HG03097 (cell line): Measurements from ENCODE around the gene AURKAIP1.
A peak's percentile ranks its signal among the peaks of the same experiment; 100 is the strongest.
"Not testable (repeated sequence)": the region's sequence is repeated elsewhere in the genome, so short reads cannot be mapped to it uniquely, and the experiment has no call there.

ENCODE experiments used
- ATAC-seq: cut with Tn5 transposase; IDR thresholded peaks from one replicate; pipeline ENCODE4 v1.9.1; 2021; ENCODE audit not compliant: unreplicated experiment, low FRiP score

Gene AURKAIP1

GRCh38 chr1:1374929-1375662, at the start of gene AURKAIP1:
TSS of gene AURKAIP1 (minus strand) at chr1:1375207. CDS start at chr1:1374756, 451 bp downstream.
- ATAC-seq = peak; percentile 84

GRCh38 chr1:1424707-1425106, 49.7 kb upstream of the AURKAIP1 start:
- no peak for ATAC-seq

- ATAC-seq = no peak
These were observed 48.2 kb upstream of the AURKAIP1 start for GRCh38 chr1:1423245-1423597.

- ATAC-seq = no peak
These were observed 47.6 kb upstream of the AURKAIP1 start for GRCh38 chr1:1422465-1423244.

GRCh38 chr1:1421907-1422464, 47.0 kb upstream of the AURKAIP1 start:
- no peak for ATAC-seq

GRCh38 chr1:1421147-1421906, 46.3 kb upstream of the AURKAIP1 start, which contains the start of gene ANKRD65:
TSS of gene ANKRD65 (minus strand) at chr1:1421276. CDS start at chr1:1421005, 271 bp downstream.
- ATAC-seq = no peak

- ATAC-seq = no peak
These were observed 45.7 kb upstream of the AURKAIP1 start for GRCh38 chr1:1420654-1421141.

- no peak for ATAC-seq
These were observed 45.0 kb upstream of the AURKAIP1 start for GRCh38 chr1:1419813-1420653.

- no peak for ATAC-seq
These were observed 44.4 kb upstream of the AURKAIP1 start for GRCh38 chr1:1419363-1419812.

GRCh38 chr1:1418464-1419362, 43.7 kb upstream of the AURKAIP1 start:
- ATAC-seq = no peak

- ATAC-seq = not testable (repeated sequence)
These were observed 42.9 kb upstream of the AURKAIP1 start for GRCh38 chr1:1417825-1418463.

- ATAC-seq = not testable (repeated sequence)
These were observed 42.4 kb upstream of the AURKAIP1 start for GRCh38 chr1:1417396-1417795.

- no peak for ATAC-seq
These were observed 40.7 kb upstream of the AURKAIP1 start for GRCh38 chr1:1415751-1416150.

- not testable (repeated sequence) for ATAC-seq
These were observed 37.4 kb upstream of the AURKAIP1 start for GRCh38 chr1:1412311-1412902.

GRCh38 chr1:1411626-1412025, 36.6 kb upstream of the AURKAIP1 start:
- ATAC-seq = no peak

GRCh38 chr1:1410238-1410637, 35.2 kb upstream of the AURKAIP1 start:
- not testable (repeated sequence) for ATAC-seq

- ATAC-seq = peak; percentile 34
These were observed 32.8 kb upstream of the AURKAIP1 start for GRCh38 chr1:1407636-1408318.
